Umbilical cord (tissue), 2 donors: ENCODE results near the gene SPDYE18. TPM values are rescaled to one million over a fixed set of nuclear protein-coding genes. Genes with fewer than 3 reads are reported as not detected.
"Not testable (repeated sequence)": the region's sequence is repeated elsewhere in the genome, so short reads cannot be mapped to it uniquely, and the experiment has no call there.

Source experiments
- DNase-seq: peaks from one replicate; pipeline ENCODE4 v3.0.0-alpha.2; 2015; ENCODE audit warnings: low spot score
- total RNA-seq: library from RNA; depleted of rRNA; stranded (reverse); fragments of >200 nt; gene quantifications from one replicate; pipeline ENCODE4 v1.2.3, GENCODE V29; 2014; ENCODE audit warnings: low replicate concordance; ENCODE audit not compliant: insufficient read depth

SPDYE18 gene
- total RNA-seq, 1 donor from 2014 or later, result not detected

DNA sequence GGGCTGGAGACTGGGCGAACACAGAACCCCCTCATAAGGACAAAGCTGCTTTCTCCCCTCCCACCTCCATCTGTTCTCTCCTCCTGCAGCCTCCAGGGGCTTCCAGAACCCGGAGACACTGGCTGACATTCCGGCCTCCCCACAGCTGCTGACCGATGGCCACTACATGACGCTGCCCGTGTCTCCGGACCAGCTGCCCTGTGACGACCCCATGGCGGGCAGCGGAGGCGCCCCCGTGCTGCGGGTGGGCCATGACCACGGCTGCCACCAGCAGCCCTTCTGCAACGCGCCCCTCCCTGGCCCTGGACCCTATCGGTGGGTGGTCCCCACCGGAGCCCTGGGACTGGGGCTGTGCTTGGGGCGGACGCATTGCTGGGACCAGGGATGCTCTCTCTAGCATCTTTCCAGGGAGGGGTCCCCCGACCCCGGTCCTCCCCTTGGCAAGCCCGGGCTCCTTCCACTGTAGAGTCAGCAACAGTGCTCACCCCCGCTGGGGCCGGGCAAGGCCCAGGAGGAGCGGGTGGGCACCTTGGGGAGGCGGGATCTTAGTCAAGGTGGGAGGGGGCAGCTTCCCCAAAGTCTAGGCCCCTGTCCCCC lies 56.8 kb downstream of the SPDYE18 start:
- DNase-seq, result not testable (repeated sequence)

DNA sequence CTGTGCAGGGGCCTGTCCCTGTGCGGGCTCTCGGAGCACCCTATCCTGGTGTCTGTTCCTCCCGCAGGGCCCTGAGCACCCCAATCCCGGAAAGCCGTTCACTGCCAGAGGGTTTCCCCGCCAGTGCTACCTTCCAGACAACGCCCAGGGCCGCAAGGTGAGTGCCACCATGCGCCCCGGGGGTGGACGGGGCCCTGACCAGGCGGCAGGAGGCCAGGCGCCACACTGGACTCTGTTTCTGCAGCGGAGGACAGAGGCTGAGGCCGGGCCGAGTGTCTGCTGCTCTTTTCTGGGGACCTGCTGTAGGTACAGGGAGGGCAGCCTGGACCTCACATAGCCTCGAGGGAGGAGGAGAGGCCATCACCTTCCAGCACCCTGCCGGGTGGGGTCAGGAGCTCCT lies 58.2 kb downstream of the SPDYE18 start:
- DNase-seq, result not testable (repeated sequence)

DNA sequence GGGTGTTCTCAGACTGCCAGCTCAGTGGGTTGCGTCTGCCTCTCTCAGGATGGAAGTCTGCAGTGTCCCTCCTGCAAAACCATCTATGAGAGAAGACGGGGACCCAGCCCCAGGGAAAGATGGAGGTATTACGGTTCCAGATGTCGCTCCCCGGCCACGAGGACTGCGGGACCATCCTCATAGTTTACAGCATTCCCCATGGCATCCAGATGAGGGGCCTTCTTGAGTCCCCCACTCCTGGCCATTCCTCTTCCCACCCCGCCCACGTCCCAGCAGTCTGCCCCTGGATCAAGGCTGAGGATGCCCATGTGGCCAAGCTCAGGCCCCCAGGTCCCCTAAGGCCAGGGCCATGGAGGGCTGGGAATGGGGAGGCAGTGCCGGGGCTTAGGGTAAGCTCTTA lies 59.1 kb downstream of the SPDYE18 start:
- DNase-seq, result not testable (repeated sequence)

DNA sequence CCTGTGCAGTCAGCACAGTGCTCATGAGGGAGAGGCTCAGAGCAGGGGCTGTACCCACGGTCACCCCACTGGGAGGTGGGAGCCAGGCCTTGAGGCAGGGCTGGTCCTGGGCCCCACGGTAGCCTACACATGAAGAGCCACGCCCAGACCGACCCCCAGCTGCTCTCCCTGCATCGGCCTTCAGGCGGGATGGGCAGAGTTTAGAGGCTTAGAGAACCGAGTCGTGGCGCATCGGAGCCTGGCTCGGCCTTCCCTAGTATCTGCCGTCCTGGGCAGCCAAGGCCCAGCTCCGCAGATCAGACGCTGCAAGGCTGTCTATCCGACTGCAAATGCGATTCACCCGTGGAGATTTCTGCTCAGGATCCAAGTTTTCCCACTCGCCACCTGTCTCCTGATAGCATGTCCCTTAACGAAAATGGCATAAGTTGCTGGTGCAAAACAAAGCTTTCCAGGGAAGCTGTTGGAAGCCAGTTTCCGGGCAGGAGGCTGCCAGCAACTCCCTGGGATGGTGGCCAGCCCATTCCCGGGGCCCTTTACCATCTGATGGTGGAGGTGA lies 59.6 kb downstream of the SPDYE18 start:
- DNase-seq, result not testable (repeated sequence)

DNA sequence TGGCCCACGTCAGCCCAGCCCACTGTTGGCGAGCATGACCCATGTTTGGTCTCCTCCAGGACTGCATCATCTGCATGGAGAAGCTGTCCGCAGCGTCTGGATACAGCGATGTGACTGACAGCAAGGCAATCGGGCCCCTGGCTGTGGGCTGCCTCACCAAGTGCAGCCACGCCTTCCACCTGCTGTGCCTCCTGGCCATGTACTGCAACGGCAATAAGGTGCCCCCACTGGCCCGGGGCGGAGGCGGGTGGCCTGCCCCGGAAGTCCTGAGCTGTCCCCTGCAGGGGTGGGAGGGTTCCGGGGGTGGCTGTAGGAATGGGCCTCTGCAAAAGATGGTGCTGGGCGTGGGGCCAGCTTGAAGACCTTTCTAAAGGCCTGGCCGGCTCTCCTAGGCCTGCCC lies 60.3 kb downstream of the SPDYE18 start:
- DNase-seq, result not testable (repeated sequence)

Other genes with a start within 250 kb of the SPDYE18 start
- not detected for gene SPDYE17, start 30.2 kb downstream of the SPDYE18 start, total RNA-seq
- 16.6 TPM for gene CCDC146, start 60.1 kb upstream of the SPDYE18 start, total RNA-seq
- 45.5 TPM for gene FGL2, start 137.3 kb upstream of the SPDYE18 start, total RNA-seq